Hematopoietic multipotent progenitor cell (in vitro differentiated cells): ENCODE data around the gene ZSCAN16. TPM values are rescaled to one million over a fixed set of nuclear protein-coding genes. Genes with fewer than 3 reads are reported as not detected.

Experiments used
- DNase-seq, 3 donors: peaks; one replicate each; pipeline ENCODE4 v3.0.0-alpha.2; 2011 to 2015; ENCODE audit warnings: low read depth in 2 of 3, low spot score in 2 of 3
- total RNA-seq: library from RNA; depleted of rRNA; stranded (reverse); fragments of >200 nt; gene quantifications from one replicate; pipeline ENCODE4 v1.2.3, GENCODE V29; 2012

Gene ZSCAN16
- total RNA-seq, 1 donor = 5.7 TPM

DNA sequence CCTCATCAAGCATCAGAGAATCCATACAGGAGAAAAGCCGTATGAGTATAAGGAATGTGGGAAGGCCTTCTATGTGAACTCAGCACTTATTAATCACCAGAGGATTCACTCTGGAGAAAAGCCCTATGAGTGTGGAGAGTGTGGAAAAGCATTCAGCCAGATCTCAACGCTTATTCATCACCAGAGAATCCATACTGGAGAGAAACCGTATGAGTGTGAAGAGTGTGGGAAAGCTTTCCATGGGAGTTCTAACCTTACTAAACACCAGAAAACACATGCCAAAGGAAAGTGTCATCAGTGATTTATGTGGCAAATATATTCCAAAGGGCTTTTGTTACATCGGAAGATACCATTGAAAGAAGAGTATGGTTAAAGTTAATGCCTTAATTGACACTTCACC is 42.7 kb downstream of the ZSCAN16 start:
- DNase-seq = no peak

DNA sequence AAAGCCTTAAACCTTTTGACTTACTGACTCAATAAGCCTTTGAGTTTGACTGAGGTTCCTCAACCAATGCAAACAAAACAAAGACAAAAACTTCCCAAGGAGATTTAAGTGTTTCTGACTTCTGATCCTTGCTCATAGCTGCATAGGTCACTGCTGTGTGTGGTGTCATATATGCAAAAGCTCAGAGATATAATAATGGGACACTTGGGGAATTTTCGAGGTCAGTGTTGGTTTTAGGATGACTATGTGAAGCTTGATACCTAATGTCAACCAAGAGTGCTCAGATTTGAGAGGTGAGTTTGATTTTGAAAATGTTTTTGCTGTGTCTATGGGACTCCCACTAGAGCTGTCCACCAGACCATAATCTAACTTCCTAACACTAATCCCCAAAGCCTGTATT is 43.5 kb downstream of the ZSCAN16 start:
- DNase-seq = no peak

DNA sequence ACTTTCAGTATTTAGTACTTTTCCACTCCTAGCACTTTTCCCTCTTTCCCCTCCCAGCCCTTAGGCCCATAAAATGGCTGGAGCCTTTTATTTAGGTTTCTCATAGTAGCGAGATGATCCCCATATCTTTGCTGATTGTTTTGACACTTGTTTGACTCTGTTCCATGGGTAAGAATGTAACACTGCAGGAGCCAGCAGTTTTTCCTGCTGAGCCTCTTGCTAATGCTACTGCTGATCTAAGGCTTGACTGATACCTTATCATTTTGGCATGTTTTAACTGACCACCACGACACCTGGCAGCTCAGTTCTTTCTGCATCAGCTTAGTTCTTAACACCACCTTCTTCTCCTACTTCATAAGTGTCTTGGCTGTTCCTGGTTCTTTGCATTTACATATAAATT is 46.9 kb downstream of the ZSCAN16 start:
- no peak for DNase-seq

DNA sequence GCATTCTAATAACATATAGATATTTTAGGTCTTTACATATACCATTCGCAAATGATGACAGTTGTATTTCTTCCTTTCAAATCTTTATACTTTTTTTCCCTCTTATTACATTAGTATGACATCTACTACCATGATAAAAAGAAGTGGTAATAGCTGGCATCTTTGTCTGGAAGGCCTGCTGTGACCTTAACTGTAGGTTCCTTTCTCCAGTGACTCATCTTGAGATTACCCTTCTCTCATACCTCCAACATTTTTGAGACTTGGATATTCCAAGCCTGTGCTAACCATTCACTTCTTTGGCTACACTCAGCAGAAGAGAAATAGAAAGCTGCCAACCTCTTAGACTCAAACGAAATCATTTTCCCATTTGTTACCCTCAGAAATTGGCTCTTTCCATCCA is 47.6 kb downstream of the ZSCAN16 start:
- DNase-seq = no peak

DNA sequence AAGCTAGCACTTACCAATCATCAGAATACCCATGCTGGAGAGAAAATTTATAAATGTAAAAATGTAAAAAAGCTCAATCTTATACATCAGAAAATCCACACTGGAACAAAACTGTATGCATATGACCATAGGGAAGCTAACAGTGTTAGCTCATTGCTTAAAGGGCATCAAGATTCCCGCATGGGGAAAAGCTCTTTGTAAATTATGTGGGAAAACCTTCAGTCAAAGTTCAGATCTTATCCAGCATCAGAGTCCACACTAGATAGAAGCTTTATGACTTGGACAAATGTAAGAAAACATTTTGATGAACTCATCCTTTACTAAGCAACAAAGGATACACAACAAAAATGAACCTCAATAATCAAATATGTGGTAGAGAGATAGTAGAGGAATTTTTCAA is 52.0 kb downstream of the ZSCAN16 start:
- no peak for DNase-seq

Other genes starting within 250 kb of the ZSCAN16 start
- not detected for gene OR2B2, start 212.2 kb upstream of the ZSCAN16 start, total RNA-seq
- gene OR2B6, start 167.4 kb upstream of the ZSCAN16 start, total RNA-seq = 0.81 TPM
- 1.6 TPM for gene ZNF165, start 44.0 kb upstream of the ZSCAN16 start, total RNA-seq
- gene ZKSCAN8, start 17.3 kb downstream of the ZSCAN16 start, total RNA-seq = 14.0 TPM
- gene ZSCAN9, start 100.7 kb downstream of the ZSCAN16 start, total RNA-seq = 12.7 TPM
- 4.6 TPM for gene ZKSCAN4, start 127.7 kb downstream of the ZSCAN16 start, total RNA-seq
- 1.1 TPM for gene NKAPL, start 134.7 kb downstream of the ZSCAN16 start, total RNA-seq
- gene ZSCAN26, start 142.5 kb downstream of the ZSCAN16 start, total RNA-seq = 8.6 TPM
- 4.6 TPM for gene PGBD1, start 157.0 kb downstream of the ZSCAN16 start, total RNA-seq
- gene ZSCAN31, start 211.5 kb downstream of the ZSCAN16 start, total RNA-seq = 7.5 TPM
- 6.2 TPM for gene ZKSCAN3, start 225.3 kb downstream of the ZSCAN16 start, total RNA-seq